ENCODE data around the gene HNF4A. TPM values are rescaled to one million over a fixed set of nuclear protein-coding genes. Genes with fewer than 3 reads are reported as not detected.
A peak's percentile ranks its signal among the peaks of the same experiment; 100 is the strongest.

The HNF4A gene
- polyA plus RNA-seq, 1 experiment: 0.04 TPM

GRCh38 chr20:44447827-44448419, 92.4 kb downstream of the HNF4A start:
- POLR2A ChIA-PET: no interaction called here
- no peak overlapping the region for H3K4me3 ChIP-seq (ENCODE audit: low read depth, low read length)
- TF ChIP-seq CTCF (IDR thresholded peaks at IDR 0.05; ENCODE audit: insufficient read depth, low read depth, low read length): no peak
- DNase-seq (ENCODE audit: low read depth): no peak
- no peaks in the 10 kb centered on the region for H3K36me3 ChIP-seq (ENCODE audit: control insufficient read depth, insufficient read depth, low read length)
- H3K27me3 ChIP-seq (ENCODE audit: control insufficient read depth, insufficient read depth, low read length): 0 out of 2 replicates have a peak, but pooled peaks cover 6% of the 10 kb centered on the region
- CTCF ChIA-PET: no interaction called here

DNA sequence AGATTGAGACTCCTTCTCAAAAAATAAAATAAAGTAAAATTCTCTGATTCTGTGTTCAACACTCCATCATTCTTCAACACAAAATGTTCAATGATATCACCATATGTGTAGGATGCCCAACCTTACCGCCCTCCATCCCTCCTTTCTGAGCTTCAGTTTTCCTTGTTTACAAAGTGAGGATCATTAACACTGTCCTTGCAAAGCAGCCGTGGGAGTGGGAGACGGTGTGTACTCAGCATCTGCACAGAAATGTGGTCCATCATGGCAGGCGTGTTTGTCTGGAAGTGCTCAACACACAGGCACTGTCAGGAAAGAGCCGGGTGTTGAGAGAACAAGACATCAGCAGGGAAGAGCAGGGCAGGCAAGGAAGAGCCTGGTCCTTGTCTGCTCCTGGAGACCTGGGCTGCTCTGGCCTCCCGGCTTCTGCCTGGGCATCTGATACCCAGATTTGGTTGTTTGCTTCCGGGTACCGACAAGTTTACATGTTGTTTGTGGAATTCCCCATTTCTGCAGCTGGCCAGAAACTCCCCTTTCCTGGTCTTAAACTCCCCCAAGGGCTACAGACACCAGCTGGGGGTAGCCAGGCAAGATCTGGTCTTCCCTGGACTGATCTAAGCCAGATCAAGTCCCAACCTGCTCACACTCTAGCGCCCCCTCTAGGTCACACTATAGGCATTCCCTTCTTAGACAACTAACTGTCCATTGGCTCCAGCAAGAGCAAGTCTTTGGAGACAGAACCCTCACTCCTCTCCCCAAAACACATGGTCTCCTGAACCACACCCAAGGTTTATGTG, 93.5 kb downstream of the HNF4A start:
- no peak for DNase-seq (ENCODE audit: low read depth)
- 0 out of 2 replicates have a peak, but pooled peaks cover 5% of the 10 kb centered on the region for H3K27me3 ChIP-seq (ENCODE audit: control insufficient read depth, insufficient read depth, low read length)
- H3K36me3 ChIP-seq (ENCODE audit: control insufficient read depth, insufficient read depth, low read length): no peaks in the 10 kb centered on the region
- ChIA-PET CTCF (interaction anchor here (1.3 kb wide), 1 partner anchor 11 kb away, joined by 4 read pairs; no protein-coding TSS in a partner anchor), POLR2A (no interaction called here)
- no peak overlapping the region for H3K4me3 ChIP-seq (ENCODE audit: low read depth, low read length)
- 0 out of 2 replicates have a peak, but pooled peaks have one; percentile 29 for TF ChIP-seq CTCF (IDR thresholded peaks at IDR 0.05; ENCODE audit: insufficient read depth, low read depth, low read length)

DNA sequence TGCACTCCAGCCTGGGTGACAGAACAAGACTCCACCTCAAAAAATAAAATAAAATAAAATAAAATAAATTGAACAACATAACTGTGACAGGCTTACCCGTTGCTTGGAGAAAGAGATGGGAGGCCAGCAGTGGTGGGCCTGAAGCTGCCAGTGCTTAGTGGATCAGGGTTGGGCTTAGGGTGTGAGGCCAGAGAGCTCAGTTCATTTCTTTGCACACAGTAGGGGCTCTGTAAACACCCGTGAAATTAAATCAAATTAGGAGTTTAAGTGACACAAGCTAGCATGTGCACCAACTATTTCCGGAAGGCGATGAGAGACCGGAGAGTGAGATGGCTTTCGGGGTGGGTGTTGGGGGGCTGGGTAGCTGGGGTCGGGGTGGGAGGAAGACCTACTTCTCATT, 94.4 kb downstream of the HNF4A start:
- TF ChIP-seq CTCF (IDR thresholded peaks at IDR 0.05; ENCODE audit: insufficient read depth, low read depth, low read length): no peak
- CTCF ChIA-PET: interaction anchor here (1.3 kb wide), 1 partner anchor 10 kb away, joined by 4 read pairs; no protein-coding TSS in a partner anchor
- POLR2A ChIA-PET: no interaction called here

DNA sequence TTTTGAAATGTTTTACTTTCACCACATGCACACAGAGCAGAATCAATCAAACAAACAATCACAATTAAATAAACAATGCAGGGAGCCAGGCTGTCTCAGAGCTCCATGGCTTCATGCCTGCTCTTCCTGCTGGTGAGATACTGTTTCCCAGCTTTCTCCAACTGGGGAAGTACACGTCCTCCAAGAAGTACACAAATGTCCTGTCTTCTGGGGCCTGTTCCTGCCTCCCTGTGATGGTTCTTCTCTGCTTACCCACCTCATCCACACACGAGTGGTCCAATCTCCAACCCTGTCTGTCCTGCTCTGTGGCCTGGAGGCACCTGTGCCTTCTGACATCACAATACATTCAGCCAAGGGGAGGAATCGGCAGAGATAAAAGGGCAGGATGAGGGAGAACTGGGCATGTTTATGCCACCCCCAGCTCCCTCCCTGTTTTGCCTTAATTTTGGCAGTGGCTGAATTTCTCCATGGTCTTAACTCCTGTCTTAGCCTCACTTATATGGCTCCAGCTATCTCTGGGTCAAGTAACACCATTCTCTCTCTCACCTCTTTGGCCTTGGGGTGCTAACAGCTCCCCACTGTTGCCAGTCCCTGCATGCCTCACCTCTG, 94.9 kb downstream of the HNF4A start:
- CTCF ChIA-PET: interaction anchor here (1.3 kb wide), 1 partner anchor 9 kb away, joined by 4 read pairs; no protein-coding TSS in a partner anchor
- POLR2A ChIA-PET: no interaction called here

More for the DNA sequence above, 94.4 kb downstream of the HNF4A start:
- DNase-seq (ENCODE audit: low read depth): no peak
- no peak overlapping the region for H3K4me3 ChIP-seq (ENCODE audit: low read depth, low read length)
- H3K36me3 ChIP-seq (ENCODE audit: control insufficient read depth, insufficient read depth, low read length): no peaks in the 10 kb centered on the region
- H3K27me3 ChIP-seq (ENCODE audit: control insufficient read depth, insufficient read depth, low read length): 0 out of 2 replicates have a peak, but pooled peaks cover 5% of the 10 kb centered on the region

More for the DNA sequence above, 94.9 kb downstream of the HNF4A start:
- no peak for DNase-seq (ENCODE audit: low read depth)
- Histone ChIP-seq H3K36me3 (ENCODE audit: control insufficient read depth, insufficient read depth, low read length) (no peaks in the 10 kb centered on the region), H3K27me3 (ENCODE audit: control insufficient read depth, insufficient read depth, low read length) (0 out of 2 replicates have a peak, but pooled peaks cover 5% of the 10 kb centered on the region), H3K4me3 (ENCODE audit: low read depth, low read length) (no peak overlapping the region)
- TF ChIP-seq CTCF (IDR thresholded peaks at IDR 0.05; ENCODE audit: insufficient read depth, low read depth, low read length): no peak
